K562 (cell line): ENCODE data around the gene UBE2M.
A peak's percentile ranks its signal among the peaks of the same experiment; 100 is the strongest.

ENCODE experiments used
- EGR1 ChIP-seq: fragments of 450-650 bp; conservative IDR thresholded peaks from 2 replicates; pipeline ENCODE4 v1.6.1; 2017; ENCODE audit warnings: mild to moderate bottlenecking
- L3MBTL2 ChIP-seq: fragments of 450-650 bp; IDR thresholded peaks from 2 replicates; pipeline ENCODE4 v1.6.1; 2016; ENCODE audit warnings: mild to moderate bottlenecking, moderate library complexity
- SOX6 ChIP-seq: fragments of 450-650 bp; IDR thresholded peaks from 2 replicates; pipeline ENCODE4 v1.6.1; 2014; ENCODE audit warnings: mild to moderate bottlenecking
- YBX1 ChIP-seq: fragments of 450-650 bp; IDR thresholded peaks from 2 replicates; pipeline ENCODE4 v1.7.1; 2016; ENCODE audit warnings: mild to moderate bottlenecking
- ZFP30 ChIP-seq: fragments of 250-450 bp; sonication (Bioruptor Pico); IDR thresholded peaks from 2 replicates; pipeline ENCODE4 v1.8.0; 2022; ENCODE audit warnings: moderate library complexity, mild to moderate bottlenecking, inconsistent platforms, borderline replicate concordance
- ZNF717 ChIP-seq: fragments of 250-450 bp; sonication (Bioruptor Pico); IDR thresholded peaks from 2 replicates; pipeline ENCODE4 v1.5.0; 2021
- ZSCAN29 ChIP-seq: fragments of 450-650 bp; IDR thresholded peaks from 2 replicates; pipeline ENCODE4 v1.6.1; 2017
- TF ChIP-seq, protein P1 (sequence below): conservative IDR thresholded peaks from 2 replicates; pipeline ENCODE4 v1.6.1; 2011; ENCODE audit warnings: low read depth, mild to moderate bottlenecking, low read length; ENCODE audit not compliant: control insufficient read depth

DNA sequence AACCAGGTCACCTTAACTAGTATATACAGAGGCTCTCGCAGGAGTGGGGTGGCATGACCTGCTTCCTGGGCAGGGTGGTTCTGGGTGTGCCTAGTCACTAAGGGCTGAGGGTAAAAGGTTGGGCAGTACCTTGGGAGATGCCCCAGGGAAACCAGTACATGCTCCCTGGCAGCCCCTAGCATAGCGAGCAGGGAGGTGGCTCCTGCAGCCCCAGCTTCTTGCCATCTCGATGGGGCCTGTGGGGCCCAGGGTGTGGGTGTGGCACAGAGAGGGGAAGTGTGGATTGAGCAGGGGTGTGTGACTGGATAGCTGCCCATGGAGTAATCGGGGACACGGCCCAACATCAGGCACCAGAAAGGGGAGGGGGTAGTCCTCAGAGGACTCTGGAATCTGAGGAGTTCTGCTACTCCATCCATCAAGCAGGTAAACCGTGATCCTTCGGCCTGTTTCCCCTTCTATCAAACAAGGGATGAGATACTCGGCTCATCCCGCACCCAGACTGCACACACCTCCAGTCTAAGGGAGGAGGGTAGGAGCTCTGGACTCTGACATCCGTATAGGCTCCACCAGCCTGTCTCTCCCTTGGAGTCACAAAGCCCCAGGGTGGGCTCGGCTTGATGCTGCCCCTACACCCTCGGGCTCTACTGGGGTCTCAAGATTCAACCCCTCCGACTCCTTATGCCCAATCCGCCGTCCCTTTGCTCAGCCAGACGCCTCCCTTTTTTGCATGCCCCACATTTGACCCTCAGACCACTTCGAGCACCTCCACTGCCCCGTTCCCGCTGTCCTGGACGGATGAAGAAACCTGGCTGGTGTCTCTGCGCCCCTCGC lies 39.9 kb downstream of the UBE2M start:
- TF ChIP-seq EGR1 (no peak), ZNF717 (CRISPR knock-in tag) (no peak), ZSCAN29 (no peak), ZFP30 (CRISPR knock-in tag) (no peak), L3MBTL2 (no peak), SOX6 (no peak), YBX1 (no peak)
- TF ChIP-seq, protein P1, sequence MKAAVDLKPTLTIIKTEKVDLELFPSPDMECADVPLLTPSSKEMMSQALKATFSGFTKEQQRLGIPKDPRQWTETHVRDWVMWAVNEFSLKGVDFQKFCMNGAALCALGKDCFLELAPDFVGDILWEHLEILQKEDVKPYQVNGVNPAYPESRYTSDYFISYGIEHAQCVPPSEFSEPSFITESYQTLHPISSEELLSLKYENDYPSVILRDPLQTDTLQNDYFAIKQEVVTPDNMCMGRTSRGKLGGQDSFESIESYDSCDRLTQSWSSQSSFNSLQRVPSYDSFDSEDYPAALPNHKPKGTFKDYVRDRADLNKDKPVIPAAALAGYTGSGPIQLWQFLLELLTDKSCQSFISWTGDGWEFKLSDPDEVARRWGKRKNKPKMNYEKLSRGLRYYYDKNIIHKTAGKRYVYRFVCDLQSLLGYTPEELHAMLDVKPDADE: 0 out of 2 replicates have a peak, but pooled peaks have one; percentile 6
